ENCODE measurements around the gene SIVA1. TPM values are rescaled to one million over a fixed set of nuclear protein-coding genes. Genes with fewer than 3 reads are reported as not detected.

Gene SIVA1
- total RNA-seq, 1 experiment from 2014 or later: 70.0 TPM

- DNase-seq (ENCODE audit: extremely low read depth, low read depth): no peak
Measured at GRCh38 chr14:104804481-104805325, 51.8 kb downstream of the SIVA1 start.

DNA sequence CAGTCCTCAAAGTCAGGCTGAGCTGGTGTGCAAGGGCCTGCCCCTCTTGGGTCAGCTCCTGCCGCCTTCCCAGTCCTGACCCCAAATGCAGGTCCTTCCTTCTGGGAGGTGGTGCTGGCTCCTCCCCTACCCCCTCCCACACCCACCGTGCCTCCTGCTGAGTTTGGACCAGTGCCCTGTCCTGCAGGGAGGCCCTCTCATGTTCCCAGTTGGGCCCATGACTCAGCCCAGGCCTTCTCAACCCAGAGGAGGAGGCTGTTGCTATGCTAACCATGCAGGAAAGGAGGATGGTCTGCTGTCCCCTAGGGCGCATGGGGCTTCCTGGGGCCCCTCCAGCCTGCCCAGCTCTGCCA, 52.4 kb downstream of the SIVA1 start:
- DNase-seq (ENCODE audit: extremely low read depth, low read depth): no peak

DNA sequence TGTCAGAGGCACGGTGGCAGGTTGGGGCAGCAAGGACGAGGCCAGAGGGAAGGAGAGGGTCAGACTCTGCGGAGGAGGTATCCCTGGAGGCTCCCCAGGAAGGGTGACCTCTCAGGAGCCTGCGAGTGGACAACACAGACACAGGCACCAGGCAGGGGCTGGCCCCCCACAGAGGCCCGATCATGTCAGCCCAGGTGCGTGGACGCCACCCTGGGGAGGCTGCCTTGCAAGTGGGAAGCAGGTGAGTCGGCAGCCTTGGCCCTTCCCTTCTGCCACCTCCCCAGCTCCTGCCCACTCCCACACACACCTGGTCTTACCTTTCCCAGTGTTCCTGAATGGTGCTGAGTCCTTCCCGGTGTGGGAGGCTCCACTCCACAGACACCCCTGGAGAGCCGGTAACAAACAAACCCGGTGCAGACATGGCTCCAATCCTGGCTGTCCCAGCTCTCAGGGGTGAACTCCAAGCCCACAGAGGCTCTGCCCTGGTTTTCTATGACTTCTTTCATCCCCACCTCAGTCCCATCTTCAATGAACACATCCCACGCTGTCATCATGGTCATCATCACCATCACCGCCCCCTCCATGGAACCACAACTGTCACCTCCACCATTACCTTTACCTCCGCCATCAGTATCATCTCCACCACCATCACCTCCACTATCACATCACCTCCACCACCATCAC, 53.1 kb downstream of the SIVA1 start:
- no peak for DNase-seq (ENCODE audit: extremely low read depth, low read depth)

DNA sequence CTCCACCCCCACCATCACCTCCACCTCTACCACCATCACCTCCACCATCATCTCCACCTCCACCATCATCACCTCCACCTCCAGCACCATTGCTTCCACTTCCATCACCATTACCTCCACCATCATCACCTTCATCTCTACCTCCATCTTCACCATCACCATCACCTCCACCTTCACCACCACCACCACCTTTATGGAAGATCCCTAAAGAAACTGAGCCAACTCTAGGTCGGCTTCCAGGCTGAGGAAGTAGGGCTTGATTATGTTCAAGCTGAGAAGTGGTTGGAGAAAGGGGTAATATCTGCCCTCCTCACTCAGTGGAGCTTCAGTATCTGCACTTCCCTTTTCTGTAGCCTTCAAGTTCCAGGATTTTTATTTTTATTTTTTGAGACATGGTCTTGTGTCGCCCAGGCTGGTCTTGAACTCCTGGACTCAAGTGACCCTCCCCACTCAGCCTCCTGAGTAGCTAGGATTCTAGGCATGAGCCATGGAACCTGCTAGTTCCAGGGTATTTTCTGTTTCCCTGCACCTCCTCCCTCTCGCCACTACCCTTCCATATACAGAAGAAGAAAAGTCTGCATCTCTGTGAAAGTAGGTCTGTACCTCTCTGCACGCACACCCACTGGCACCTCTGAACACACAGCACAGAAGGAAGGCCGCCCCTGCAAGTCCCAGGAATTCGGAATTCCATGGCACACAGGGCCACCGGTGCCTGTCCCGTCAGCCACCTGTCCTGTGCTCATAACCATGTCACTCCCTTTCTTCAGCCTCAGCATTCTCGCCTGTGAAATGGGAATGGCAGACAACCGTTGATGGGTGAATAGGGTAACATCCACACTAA, 53.9 kb downstream of the SIVA1 start:
- DNase-seq (ENCODE audit: extremely low read depth, low read depth): no peak

DNA sequence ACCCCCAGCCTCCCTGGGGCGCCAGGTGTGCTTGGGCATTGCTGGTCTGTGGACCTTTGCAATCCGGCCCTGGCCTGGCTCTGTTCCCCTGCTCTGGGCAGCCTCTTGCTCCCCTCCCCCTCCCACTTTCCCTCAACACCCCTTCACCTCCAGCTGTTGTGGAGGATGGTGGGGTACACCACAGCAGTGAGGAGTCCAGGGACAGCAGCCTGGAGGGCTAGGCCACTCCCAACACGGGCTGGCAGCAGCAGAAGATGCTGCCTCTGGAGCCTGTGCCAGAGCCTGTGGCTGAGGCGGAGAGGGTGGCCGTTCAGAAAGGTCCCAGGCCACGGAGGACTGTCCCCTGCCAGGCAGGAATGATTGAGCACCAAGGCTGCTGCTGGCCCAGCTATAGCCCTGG, 55.5 kb downstream of the SIVA1 start:
- DNase-seq (ENCODE audit: extremely low read depth, low read depth): no peak

Other genes starting within 250 kb of the SIVA1 start
- not detected in 2 replicates for gene C14orf180, start 173.4 kb upstream of the SIVA1 start, total RNA-seq (2014; rRNA removed; shearing (Covaris generic))
- 3.7 and 3.8 TPM in 2 replicates for gene TMEM179, start 148.4 kb upstream of the SIVA1 start, total RNA-seq (2014; rRNA removed; shearing (Covaris generic))
- gene INF2, start 63.5 kb upstream of the SIVA1 start, total RNA-seq (2014; rRNA removed; shearing (Covaris generic)): 58.0 and 61.3 TPM in 2 replicates
- 13.0 and 19.8 TPM in 2 replicates for gene ADSS1, start 28.9 kb upstream of the SIVA1 start, total RNA-seq (2014; rRNA removed; shearing (Covaris generic))
- 73.1 and 83.9 TPM in 2 replicates for gene AKT1, start 42.6 kb downstream of the SIVA1 start, total RNA-seq (2014; rRNA removed; shearing (Covaris generic))
- gene ZBTB42, start 48.0 kb downstream of the SIVA1 start, total RNA-seq (2014; rRNA removed; shearing (Covaris generic)): 3.1 and 3.5 TPM in 2 replicates
- gene CEP170B, start 112.1 kb downstream of the SIVA1 start, total RNA-seq (2014; rRNA removed; shearing (Covaris generic)): 9.5 and 12.1 TPM in 2 replicates
- gene PLD4, start 171.7 kb downstream of the SIVA1 start, total RNA-seq (2014; rRNA removed; shearing (Covaris generic)): not detected in 2 replicates
- gene AHNAK2, start 225.2 kb downstream of the SIVA1 start, total RNA-seq (2014; rRNA removed; shearing (Covaris generic)): 35.9 and 38.2 TPM in 2 replicates
- 9.1 and 11.8 TPM in 2 replicates for gene CLBA1, start 232.6 kb downstream of the SIVA1 start, total RNA-seq (2014; rRNA removed; shearing (Covaris generic))